GF-D8 (cell line): ENCODE results near the gene CSNK1G1.
"Not testable (repeated sequence)": the region's sequence is repeated elsewhere in the genome, so short reads cannot be mapped to it uniquely, and the experiment has no call there.

ENCODE experiments used
- DNase-seq: peaks from one replicate; lab custom pipeline; 2025; lab: John Stamatoyannopoulos, UW

Gene CSNK1G1

GRCh38 chr15:64349375-64349774 lies 6.6 kb downstream of the CSNK1G1 start:
- DNase-seq = no peak

GRCh38 chr15:64348455-64348854 lies 7.5 kb downstream of the CSNK1G1 start:
- DNase-seq = no peak

GRCh38 chr15:64346242-64346641 lies 9.7 kb downstream of the CSNK1G1 start:
- not testable (repeated sequence) for DNase-seq

GRCh38 chr15:64344651-64345294 lies 11.2 kb downstream of the CSNK1G1 start:
- no peak for DNase-seq

- DNase-seq = no peak
Observed at GRCh38 chr15:64343841-64344240, 12.1 kb downstream of the CSNK1G1 start.

- DNase-seq = no peak
Observed at GRCh38 chr15:64343222-64343621, 12.8 kb downstream of the CSNK1G1 start.

- DNase-seq = no peak
Observed at GRCh38 chr15:64341961-64342360, 14.0 kb downstream of the CSNK1G1 start.

GRCh38 chr15:64340355-64340754 lies 15.6 kb downstream of the CSNK1G1 start:
- no peak for DNase-seq

- DNase-seq = no peak
Observed at GRCh38 chr15:64337761-64338160, 18.2 kb downstream of the CSNK1G1 start.

GRCh38 chr15:64333986-64334929 lies 21.7 kb downstream of the CSNK1G1 start:
- no peak for DNase-seq

- DNase-seq = no peak
Observed at GRCh38 chr15:64333516-64333915, 22.5 kb downstream of the CSNK1G1 start.

GRCh38 chr15:64331668-64332067 lies 24.3 kb downstream of the CSNK1G1 start:
- not testable (repeated sequence) for DNase-seq

GRCh38 chr15:64326975-64327374 lies 29.0 kb downstream of the CSNK1G1 start:
- DNase-seq = not testable (repeated sequence)

GRCh38 chr15:64326458-64326857 lies 29.5 kb downstream of the CSNK1G1 start:
- DNase-seq = not testable (repeated sequence)

GRCh38 chr15:64324165-64324877 lies 31.7 kb downstream of the CSNK1G1 start:
- DNase-seq = no peak

- no peak for DNase-seq
Observed at GRCh38 chr15:64315216-64315615, 40.8 kb downstream of the CSNK1G1 start.

- no peak for DNase-seq
Observed at GRCh38 chr15:64314456-64314855, 41.5 kb downstream of the CSNK1G1 start.

- DNase-seq = no peak
Observed at GRCh38 chr15:64311566-64311965, 44.4 kb downstream of the CSNK1G1 start.

GRCh38 chr15:64310036-64310435 lies 45.9 kb downstream of the CSNK1G1 start:
- no peak for DNase-seq

- DNase-seq = no peak
Observed at GRCh38 chr15:64305261-64305660, 50.7 kb downstream of the CSNK1G1 start.

GRCh38 chr15:64289550-64289949 lies 66.4 kb downstream of the CSNK1G1 start:
- no peak for DNase-seq

GRCh38 chr15:64288999-64289398 lies 67.0 kb downstream of the CSNK1G1 start:
- DNase-seq = no peak

GRCh38 chr15:64288577-64288976 lies 67.4 kb downstream of the CSNK1G1 start:
- DNase-seq = no peak
